RWPE2 (cell line): ENCODE data around the gene ZNF771.

Experiments
- ATAC-seq: fragments of 200-7000 bp; cut with Tn5 transposase; 3 replicates; pipeline ENCODE4 v1.9.1; 2021; ENCODE audit warnings: low read depth
- DNase-seq: peaks from one replicate; pipeline ENCODE4 v3.0.0-alpha.2; 2020; ENCODE audit warnings: low spot score
- H3K27ac ChIP-seq: fragments of 450-650 bp; 2 replicates; pipeline ENCODE4 v1.5.1; 2017; ENCODE audit warnings: mild to moderate bottlenecking; ENCODE audit not compliant: poor library complexity, severe bottlenecking
- H3K27me3 ChIP-seq: fragments of 250-450 bp; sonication (Bioruptor Pico); 2 replicates; pipeline ENCODE4 v1.5.1; 2021; ENCODE audit warnings: mild to moderate bottlenecking, moderate library complexity; ENCODE audit not compliant: insufficient read depth, poor library complexity, severe bottlenecking
- H3K36me3 ChIP-seq: fragments of 250-450 bp; sonication (Bioruptor Pico); 2 replicates; pipeline ENCODE4 v1.5.1; 2020; ENCODE audit warnings: low read depth, mild to moderate bottlenecking, moderate library complexity
- H3K4me1 ChIP-seq: fragments of 250-450 bp; sonication (Bioruptor Pico); 2 replicates; pipeline ENCODE4 v1.5.1; 2021; ENCODE audit warnings: mild to moderate bottlenecking, moderate library complexity; ENCODE audit not compliant: insufficient read depth, poor library complexity, severe bottlenecking
- H3K4me3 ChIP-seq: fragments of 250-450 bp; sonication (Bioruptor Pico); 2 replicates; pipeline ENCODE4 v1.5.1; 2021; ENCODE audit warnings: mild to moderate bottlenecking, moderate library complexity; ENCODE audit not compliant: severe bottlenecking
- H3K9me3 ChIP-seq: fragments of 250-450 bp; sonication (Bioruptor Pico); 2 replicates; pipeline ENCODE4 v1.5.1; 2021; ENCODE audit warnings: mild to moderate bottlenecking, moderate library complexity; ENCODE audit not compliant: severe bottlenecking
- CTCF ChIP-seq: fragments of 450-650 bp; IDR thresholded peaks from one replicate; pipeline ENCODE4 v1.5.1; 2017; ENCODE audit warnings: mild to moderate bottlenecking, moderate library complexity; ENCODE audit not compliant: poor library complexity, severe bottlenecking

The ZNF771 gene

DNA sequence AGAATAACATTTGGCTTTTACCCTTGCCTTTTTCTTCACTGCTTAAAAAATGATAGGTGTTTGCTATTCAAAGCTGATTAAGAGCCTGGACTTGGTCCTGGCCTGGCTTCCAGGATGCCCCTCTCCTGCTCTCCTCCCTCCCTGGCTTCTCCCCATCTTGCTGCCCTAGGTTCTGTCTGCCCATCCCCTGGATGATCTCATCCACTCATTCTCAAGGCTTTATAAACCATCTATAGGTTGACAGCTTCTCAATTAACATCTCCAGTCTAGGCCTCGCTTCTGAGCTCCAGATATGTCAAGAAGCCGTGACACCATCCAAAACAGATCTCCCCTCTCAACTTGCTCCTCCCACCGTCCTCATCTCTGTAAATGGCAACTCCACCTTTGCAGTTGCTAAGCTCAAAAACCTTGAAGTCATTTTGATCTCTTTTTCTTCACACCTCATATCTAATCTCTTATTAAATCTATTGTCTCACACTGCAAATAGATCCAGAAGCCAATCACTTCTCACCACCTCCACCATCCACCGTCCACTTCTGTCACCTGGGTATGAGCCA lies 8.7 kb downstream of the ZNF771 start:
- no peaks in the 10 kb centered on the region for H3K27me3 ChIP-seq
- peaks cover 13% of the 10 kb centered on the region for H3K36me3 ChIP-seq
- H3K9me3 ChIP-seq, result no peaks in the 10 kb centered on the region
- TF ChIP-seq CTCF, result no peak
- H3K4me3 ChIP-seq, result no peak overlapping the region
- DNase-seq (no peak), ATAC-seq (no peak)
- no peak overlapping the region for H3K27ac ChIP-seq
- no peaks in the 10 kb centered on the region for H3K4me1 ChIP-seq

- TF ChIP-seq CTCF, result no peak
- Histone ChIP-seq H3K9me3 (no peaks in the 10 kb centered on the region), H3K27me3 (no peaks in the 10 kb centered on the region), H3K4me3 (peak overlapping the region; percentile 41), H3K36me3 (peaks cover 15% of the 10 kb centered on the region), H3K4me1 (no peaks in the 10 kb centered on the region), H3K27ac (peak overlapping the region; percentile 52)
- ATAC-seq (no peak), DNase-seq (no peak)
These were observed 9.5 kb downstream of the ZNF771 start for GRCh38 chr16:30416624-30417528.

DNA sequence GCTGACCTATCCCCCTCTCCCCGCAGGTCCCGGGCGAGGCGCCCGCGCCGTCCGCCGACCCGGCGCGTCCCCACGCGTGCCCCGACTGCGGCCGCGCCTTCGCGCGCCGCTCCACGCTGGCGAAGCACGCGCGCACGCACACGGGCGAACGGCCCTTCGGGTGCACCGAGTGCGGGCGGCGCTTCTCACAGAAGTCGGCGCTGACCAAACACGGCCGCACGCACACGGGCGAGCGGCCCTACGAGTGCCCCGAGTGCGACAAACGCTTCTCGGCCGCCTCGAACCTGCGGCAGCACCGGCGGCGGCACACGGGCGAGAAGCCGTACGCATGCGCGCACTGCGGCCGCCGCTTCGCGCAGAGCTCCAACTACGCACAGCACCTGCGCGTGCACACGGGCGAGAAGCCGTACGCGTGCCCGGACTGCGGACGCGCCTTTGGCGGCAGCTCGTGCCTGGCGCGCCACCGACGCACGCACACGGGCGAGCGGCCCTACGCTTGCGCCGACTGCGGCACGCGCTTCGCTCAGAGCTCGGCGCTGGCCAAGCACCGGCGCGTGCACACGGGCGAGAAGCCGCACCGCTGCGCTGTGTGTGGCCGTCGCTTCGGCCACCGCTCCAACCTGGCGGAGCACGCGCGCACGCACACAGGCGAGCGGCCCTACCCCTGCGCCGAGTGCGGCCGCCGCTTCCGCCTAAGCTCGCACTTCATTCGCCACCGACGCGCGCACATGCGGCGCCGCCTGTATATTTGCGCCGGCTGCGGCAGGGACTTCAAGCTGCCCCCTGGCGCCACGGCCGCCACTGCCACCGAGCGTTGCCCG lies 10.3 kb downstream of the ZNF771 start:
- H3K4me1 ChIP-seq, result no peaks in the 10 kb centered on the region
- peak overlapping the region; percentile 41 for H3K4me3 ChIP-seq
- peak overlapping the region; percentile 52 for H3K27ac ChIP-seq
- H3K27me3 ChIP-seq, result no peaks in the 10 kb centered on the region
- peaks cover 19% of the 10 kb centered on the region for H3K36me3 ChIP-seq
- ATAC-seq (peak; percentile 87), DNase-seq (peak; percentile 89)
- TF ChIP-seq CTCF, result peak; percentile 20
- no peaks in the 10 kb centered on the region for H3K9me3 ChIP-seq

DNA sequence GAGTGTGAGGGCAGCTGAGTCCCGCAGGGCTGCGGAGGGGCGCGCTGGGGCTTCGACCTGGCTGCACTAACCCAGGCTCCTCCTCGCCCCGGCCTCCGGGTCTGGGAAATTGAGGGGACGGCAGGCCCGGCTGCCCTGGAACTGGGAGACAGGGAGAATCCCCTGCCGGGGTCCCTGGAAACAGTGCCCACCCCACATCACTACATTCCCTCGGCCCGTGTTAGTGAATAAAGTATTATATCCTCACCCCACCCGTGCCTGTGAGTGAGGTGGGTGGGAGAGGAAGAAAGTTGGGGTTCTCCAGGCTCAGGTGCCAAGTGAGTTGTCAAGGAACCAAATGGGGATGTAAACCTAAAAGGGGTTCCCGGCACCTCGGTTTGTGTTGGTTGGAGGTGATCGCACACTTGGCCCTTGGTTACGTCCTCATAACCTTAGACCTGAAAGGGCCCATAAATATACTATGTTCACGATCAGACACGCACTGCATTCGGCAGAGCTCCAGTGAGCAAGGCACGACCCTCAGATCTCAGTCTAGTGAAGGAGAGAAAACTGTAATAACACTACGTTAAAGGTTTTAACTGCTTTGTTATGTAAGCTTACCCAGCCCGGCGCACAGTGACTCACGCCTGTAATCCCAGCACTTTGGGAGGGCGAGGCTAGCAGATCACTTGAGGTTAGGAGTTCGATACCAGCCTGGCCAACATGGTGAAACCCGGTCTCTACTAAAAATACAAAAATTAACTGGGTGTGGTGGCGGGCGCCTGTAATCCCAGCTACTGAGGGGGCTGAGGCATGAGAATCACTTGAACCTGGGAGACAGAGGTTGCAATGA lies 11.2 kb downstream of the ZNF771 start:
- Histone ChIP-seq H3K4me1 (no peaks in the 10 kb centered on the region), H3K27ac (peak overlapping the region; percentile 52), H3K9me3 (no peaks in the 10 kb centered on the region), H3K27me3 (no peaks in the 10 kb centered on the region), H3K4me3 (peak overlapping the region; percentile 41), H3K36me3 (peaks cover 17% of the 10 kb centered on the region)
- peak; percentile 5 for TF ChIP-seq CTCF
- DNase-seq, result no peak
- no peak for ATAC-seq
